Karpas-422 (cell line): ENCODE data around the gene MORN4. TPM values are rescaled to one million over a fixed set of nuclear protein-coding genes. Genes with fewer than 3 reads are reported as not detected.
"Not testable (repeated sequence)": the region's sequence is repeated elsewhere in the genome, so short reads cannot be mapped to it uniquely, and the experiment has no call there.

Source experiments
- DNase-seq: peaks from one replicate; pipeline ENCODE4 v3.0.0-alpha.2; 2015
- H2AFZ ChIP-seq: fragments of 200-600 bp; sonication (generic); 2 replicates; pipeline ENCODE4 v1.6.1; 2014; ENCODE audit warnings: antibody characterized with exemption, low read length, mixed read lengths
- H3K27ac ChIP-seq: fragments of 200-600 bp; sonication (generic); 2 replicates; pipeline ENCODE4 v1.5.1; 2014; ENCODE audit warnings: mild to moderate bottlenecking, low read length, moderate library complexity
- H3K27me3 ChIP-seq: fragments of 200-600 bp; sonication (generic); 2 replicates; pipeline ENCODE4 v1.6.1; 2014; ENCODE audit warnings: low read length, mixed read lengths
- H3K36me3 ChIP-seq: fragments of 200-600 bp; sonication (generic); 2 replicates; pipeline ENCODE4 v1.6.1; 2014; ENCODE audit warnings: low read length, mixed read lengths; ENCODE audit not compliant: insufficient read depth
- H3K4me1 ChIP-seq: fragments of 200-600 bp; sonication (generic); 2 replicates; pipeline ENCODE4 v1.6.1; 2014; ENCODE audit warnings: mild to moderate bottlenecking, low read length, mixed read lengths
- H3K4me2 ChIP-seq: fragments of 200-600 bp; sonication (generic); 2 replicates; pipeline ENCODE4 v1.6.1; 2014; ENCODE audit warnings: low read length, low read depth, mild to moderate bottlenecking; ENCODE audit not compliant: poor library complexity, severe bottlenecking
- H3K4me3 ChIP-seq: fragments of 200-600 bp; sonication (generic); 2 replicates; pipeline ENCODE4 v1.5.1; 2014; ENCODE audit warnings: mild to moderate bottlenecking, antibody characterized with exemption, low read length, mixed read lengths
- H3K79me2 ChIP-seq: fragments of 200-600 bp; sonication (generic); 2 replicates; pipeline ENCODE4 v1.6.1; 2014; ENCODE audit warnings: mild to moderate bottlenecking, low read length, mixed read lengths
- H3K9ac ChIP-seq: fragments of 200-600 bp; sonication (generic); 2 replicates; pipeline ENCODE4 v1.6.0; 2014; ENCODE audit warnings: low read length
- H3K9me2 ChIP-seq: fragments of 200-600 bp; sonication (generic), shearing (Covaris generic); replicated peaks from 2 replicates; pipeline ENCODE4 v1.6.0; 2014; ENCODE audit warnings: mild to moderate bottlenecking, low read length, moderate library complexity; ENCODE audit not compliant: insufficient read depth
- H3K9me3 ChIP-seq: fragments of 300-700, 200-600 bp; sonication (generic); 2 replicates; pipeline ENCODE4 v1.6.1; 2014; ENCODE audit warnings: low read length, mixed read lengths
- H4K20me1 ChIP-seq: fragments of 200-600 bp; sonication (generic); 2 replicates; pipeline ENCODE4 v1.6.1; 2014; ENCODE audit warnings: mild to moderate bottlenecking, antibody characterized with exemption, low read length, low read depth; ENCODE audit not compliant: insufficient read depth
- total RNA-seq: library from RNA; depleted of rRNA; stranded (reverse); fragments of >200 nt; shearing (Covaris generic); gene quantifications from 2 replicates; pipeline ENCODE4 v1.2.3, GENCODE V29; 2014; ENCODE audit warnings: low replicate concordance

Gene MORN4
- total RNA-seq, 1 experiment from 2014 or later, result not detected

DNA sequence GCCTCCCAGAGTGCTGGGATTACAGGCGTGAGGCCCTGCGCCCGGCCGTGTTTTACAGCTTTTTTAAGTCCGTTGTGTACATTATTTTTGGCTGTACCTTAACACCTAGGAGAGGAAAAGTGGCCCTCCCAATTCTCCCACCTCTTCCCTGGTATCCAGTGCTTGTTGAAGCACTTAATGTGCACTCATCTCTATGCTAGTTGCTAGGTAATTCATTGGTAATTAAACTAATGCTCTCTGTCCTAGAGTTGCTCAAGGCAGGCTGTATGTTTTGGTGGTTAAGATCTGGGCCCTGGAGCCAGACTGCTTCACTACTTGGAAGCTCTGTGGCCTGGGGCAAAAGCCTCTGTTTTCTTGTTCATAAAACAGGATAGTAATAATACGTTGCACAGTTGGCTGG lies 34.2 kb upstream of the MORN4 start:
- Histone ChIP-seq H4K20me1 (no peaks in the 10 kb centered on the region), H3K4me2 (no peak overlapping the region), H3K27me3 (no peaks in the 10 kb centered on the region), H3K79me2 (no peaks in the 10 kb centered on the region), H2AFZ (no peak overlapping the region), H3K9me3 (no peaks in the 10 kb centered on the region), H3K9me2 (no peaks in the 10 kb centered on the region), H3K9ac (no peak overlapping the region), H3K4me1 (no peaks in the 10 kb centered on the region), H3K27ac (no peak overlapping the region), H3K4me3 (no peak overlapping the region), H3K36me3 (no peaks in the 10 kb centered on the region)
- no peak for DNase-seq

DNA sequence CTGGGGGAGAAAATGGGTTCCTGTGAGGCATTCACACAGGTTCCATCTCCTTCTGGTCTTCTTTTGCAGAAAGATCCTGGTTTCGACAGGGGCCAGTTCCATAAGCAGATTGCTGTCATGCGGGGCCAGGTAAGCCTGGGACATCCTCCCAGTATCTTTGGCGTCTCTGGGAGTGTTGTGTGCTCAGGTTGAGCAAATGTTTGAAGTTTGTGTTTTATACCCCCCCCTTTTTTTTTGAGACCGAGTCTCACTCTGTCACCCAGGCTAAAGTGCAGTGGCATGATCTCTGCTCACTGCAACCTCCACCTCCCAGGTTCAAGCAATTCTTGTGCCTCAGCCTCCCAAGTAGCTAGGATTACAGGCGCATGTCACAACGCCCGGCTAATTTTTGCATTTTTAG lies 33.7 kb upstream of the MORN4 start:
- H3K27ac ChIP-seq, result no peak overlapping the region

DNA sequence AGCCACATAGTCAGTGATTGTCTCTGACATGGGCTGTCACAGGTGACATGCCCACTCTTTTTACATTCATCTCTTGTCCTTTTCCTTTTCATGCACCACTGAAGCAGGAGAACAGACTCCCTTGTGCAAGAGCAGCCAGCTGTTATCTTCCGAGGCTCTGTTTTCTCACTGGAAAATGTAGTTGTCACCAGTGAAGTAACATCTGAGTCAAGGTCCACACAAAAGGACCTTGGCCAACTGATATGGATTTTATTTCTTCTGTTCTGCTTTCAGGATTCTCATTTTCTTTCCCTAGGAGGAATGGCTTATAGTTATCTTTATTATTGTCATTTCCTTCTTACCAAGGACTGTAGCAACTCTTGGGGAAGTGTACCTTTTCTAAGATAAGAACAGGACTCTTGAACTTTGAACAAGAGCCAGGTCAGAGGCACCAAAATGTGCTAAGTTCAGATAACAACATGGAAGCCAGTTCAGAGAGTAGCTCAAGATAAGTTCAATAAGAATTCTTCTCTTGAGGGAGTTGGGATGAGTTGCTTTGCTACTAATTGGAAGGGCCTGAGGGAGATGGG lies 31.1 kb upstream of the MORN4 start:
- H3K9me2 ChIP-seq, result no peaks in the 10 kb centered on the region
- no peak for DNase-seq
- H2AFZ ChIP-seq, result no peak overlapping the region
- no peak overlapping the region for H3K4me2 ChIP-seq
- H3K79me2 ChIP-seq, result no peaks in the 10 kb centered on the region
- no peaks in the 10 kb centered on the region for H3K9me3 ChIP-seq
- H3K27me3 ChIP-seq, result no peaks in the 10 kb centered on the region
- H3K36me3 ChIP-seq, result no peaks in the 10 kb centered on the region
- no peaks in the 10 kb centered on the region for H3K4me1 ChIP-seq
- H3K4me3 ChIP-seq, result no peak overlapping the region
- no peaks in the 10 kb centered on the region for H4K20me1 ChIP-seq
- no peak overlapping the region for H3K9ac ChIP-seq
- H3K27ac ChIP-seq, result no peak overlapping the region

More for the DNA sequence above, 33.7 kb upstream of the MORN4 start:
- H3K36me3 ChIP-seq, result no peaks in the 10 kb centered on the region
- H3K4me1 ChIP-seq, result no peaks in the 10 kb centered on the region
- no peak overlapping the region for H3K4me2 ChIP-seq
- H2AFZ ChIP-seq, result no peak overlapping the region
- no peak for DNase-seq
- no peaks in the 10 kb centered on the region for H3K9me3 ChIP-seq
- no peaks in the 10 kb centered on the region for H4K20me1 ChIP-seq
- no peaks in the 10 kb centered on the region for H3K27me3 ChIP-seq
- no peak overlapping the region for H3K4me3 ChIP-seq
- H3K79me2 ChIP-seq, result no peaks in the 10 kb centered on the region
- H3K9me2 ChIP-seq, result no peaks in the 10 kb centered on the region
- H3K9ac ChIP-seq, result no peak overlapping the region

DNA sequence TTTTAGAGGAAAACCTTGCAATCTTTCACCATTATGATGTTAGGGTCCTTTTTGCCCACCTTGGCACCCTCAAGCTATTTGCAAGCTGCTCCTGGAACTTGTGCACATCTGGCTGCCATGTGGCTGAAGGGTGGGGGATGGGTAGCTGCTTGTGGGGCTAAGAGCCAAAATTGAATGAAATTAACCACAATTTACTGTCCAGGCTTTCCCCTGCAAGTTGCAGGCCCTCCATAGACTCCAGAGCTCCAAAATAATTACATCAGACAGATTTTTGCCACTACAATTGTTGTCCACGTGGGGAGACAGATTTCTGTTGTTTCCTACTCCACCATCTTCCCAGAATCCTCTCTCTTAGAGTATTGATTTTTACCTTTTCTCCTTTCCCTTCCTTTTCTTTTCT lies 26.3 kb upstream of the MORN4 start:
- H3K9ac ChIP-seq, result no peak overlapping the region
- no peaks in the 10 kb centered on the region for H3K79me2 ChIP-seq
- no peak for DNase-seq
- no peaks in the 10 kb centered on the region for H3K9me3 ChIP-seq
- no peaks in the 10 kb centered on the region for H3K9me2 ChIP-seq
- H3K4me2 ChIP-seq, result no peak overlapping the region
- no peaks in the 10 kb centered on the region for H4K20me1 ChIP-seq
- no peaks in the 10 kb centered on the region for H3K27me3 ChIP-seq
- H2AFZ ChIP-seq, result no peak overlapping the region
- no peaks in the 10 kb centered on the region for H3K4me1 ChIP-seq
- no peaks in the 10 kb centered on the region; the same call in 1 of the 2 replicates for H3K36me3 ChIP-seq
- no peak overlapping the region for H3K27ac ChIP-seq
- H3K4me3 ChIP-seq, result no peak overlapping the region

DNA sequence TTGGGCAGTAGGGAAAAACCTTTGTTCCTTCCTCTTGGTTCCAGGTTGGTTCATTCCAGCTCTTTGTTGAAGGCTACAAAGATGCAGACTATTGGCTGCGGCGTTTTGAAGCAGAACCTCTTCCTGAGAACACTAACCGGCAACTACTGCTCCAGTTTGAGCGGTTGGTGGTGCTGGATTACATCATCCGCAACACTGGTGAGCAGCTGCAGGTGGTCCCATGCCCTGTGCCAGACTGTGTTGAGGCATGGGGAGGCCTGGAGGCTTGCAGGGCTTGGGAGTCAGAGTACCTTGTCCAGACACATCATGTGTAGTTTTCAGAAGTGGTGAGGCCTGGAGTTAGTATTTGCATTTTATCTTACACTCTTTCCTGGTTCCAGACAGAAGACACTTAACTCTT lies 23.5 kb upstream of the MORN4 start:
- Histone ChIP-seq H3K9ac (no peak overlapping the region), H3K9me3 (no peaks in the 10 kb centered on the region), H3K4me3 (no peak overlapping the region), H3K4me1 (no peaks in the 10 kb centered on the region), H3K27me3 (no peaks in the 10 kb centered on the region), H3K4me2 (no peak overlapping the region), H3K36me3 (no peaks in the 10 kb centered on the region; the same call in 1 of the 2 replicates), H3K79me2 (no peaks in the 10 kb centered on the region), H3K27ac (no peak overlapping the region), H2AFZ (no peak overlapping the region), H3K9me2 (no peaks in the 10 kb centered on the region), H4K20me1 (no peaks in the 10 kb centered on the region)
- no peak for DNase-seq

DNA sequence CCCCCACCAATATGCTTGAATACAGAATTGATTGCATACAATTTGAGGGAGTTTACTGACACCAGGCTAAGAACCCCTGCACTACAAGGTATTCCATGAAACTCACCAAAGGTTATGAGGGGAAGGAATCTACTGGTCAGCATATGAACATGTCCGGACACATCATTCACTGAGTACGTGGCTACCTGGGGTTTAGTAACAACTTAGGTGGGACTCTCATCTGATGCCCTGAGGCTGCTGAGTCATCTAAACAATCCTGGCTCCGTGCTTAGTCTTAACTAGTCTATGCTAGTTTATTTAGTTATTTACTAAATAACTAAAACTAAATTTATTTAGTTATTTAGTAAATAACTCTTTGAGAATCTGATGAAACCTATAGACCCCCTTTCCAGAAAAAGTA lies 18.5 kb upstream of the MORN4 start:
- Histone ChIP-seq H3K27me3 (no peaks in the 10 kb centered on the region), H3K79me2 (peaks cover 17% of the 10 kb centered on the region), H3K9ac (no peak overlapping the region), H3K27ac (no peak overlapping the region), H2AFZ (no peak overlapping the region), H3K4me3 (no peak overlapping the region), H3K36me3 (no peaks in the 10 kb centered on the region; the same call in 1 of the 2 replicates), H3K4me1 (peaks cover 7% of the 10 kb centered on the region), H3K9me3 (no peaks in the 10 kb centered on the region), H3K4me2 (no peak overlapping the region), H3K9me2 (no peaks in the 10 kb centered on the region), H4K20me1 (no peaks in the 10 kb centered on the region)
- DNase-seq, result no peak

DNA sequence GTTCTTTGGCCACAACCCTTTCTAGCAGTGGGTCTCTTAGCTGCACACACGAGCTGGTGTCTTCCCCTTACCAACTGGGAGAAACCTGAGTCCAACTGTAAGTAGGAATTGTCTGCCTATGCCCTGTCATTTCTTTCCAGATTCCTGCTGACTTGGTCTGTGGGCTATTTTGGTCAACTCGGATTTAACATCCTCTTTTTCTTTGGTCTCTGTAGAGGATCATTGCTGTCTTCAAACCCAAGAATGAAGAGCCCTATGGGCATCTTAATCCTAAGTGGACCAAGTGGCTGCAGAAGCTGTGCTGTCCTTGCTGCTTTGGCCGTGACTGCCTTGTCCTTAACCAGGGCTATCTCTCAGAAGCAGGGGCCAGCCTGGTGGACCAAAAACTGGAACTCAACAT lies 17.4 kb upstream of the MORN4 start:
- no peaks in the 10 kb centered on the region for H4K20me1 ChIP-seq
- no peak overlapping the region for H3K27ac ChIP-seq
- no peaks in the 10 kb centered on the region for H3K27me3 ChIP-seq
- no peak overlapping the region for H3K9ac ChIP-seq
- no peaks in the 10 kb centered on the region for H3K9me2 ChIP-seq
- H3K36me3 ChIP-seq, result no peaks in the 10 kb centered on the region
- H3K9me3 ChIP-seq, result no peaks in the 10 kb centered on the region
- peaks cover 7% of the 10 kb centered on the region for H3K4me1 ChIP-seq
- H3K4me3 ChIP-seq, result no peak overlapping the region
- peaks cover 19% of the 10 kb centered on the region for H3K79me2 ChIP-seq
- no peak overlapping the region for H3K4me2 ChIP-seq
- DNase-seq, result no peak
- no peak overlapping the region for H2AFZ ChIP-seq

DNA sequence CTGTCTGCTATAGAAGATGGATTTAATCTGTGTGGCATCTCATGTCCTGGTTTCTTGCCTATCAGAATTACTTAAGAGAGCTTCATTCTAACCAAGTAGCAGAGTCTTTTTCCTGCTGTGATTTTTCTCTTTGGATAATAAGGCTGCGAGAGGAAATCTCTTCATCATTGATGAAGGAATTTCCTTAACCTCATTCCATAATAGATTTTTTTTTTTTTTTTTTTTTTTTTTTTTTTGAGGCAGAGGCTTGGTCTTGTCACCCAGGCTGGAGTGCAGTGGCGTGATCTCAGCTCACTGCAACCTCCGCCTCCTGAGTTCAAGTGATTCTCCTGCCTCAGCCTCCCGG lies 16.1 kb upstream of the MORN4 start:
- H3K4me1 ChIP-seq, H3K9ac ChIP-seq, H3K4me3 ChIP-seq, H4K20me1 ChIP-seq, H2AFZ ChIP-seq, H3K9me3 ChIP-seq, H3K36me3 ChIP-seq, DNase-seq, H3K4me2 ChIP-seq, H3K27ac ChIP-seq, H3K27me3 ChIP-seq, H3K9me2 ChIP-seq: not testable (repeated sequence)
- peaks cover 22% of the 10 kb centered on the region for H3K79me2 ChIP-seq
